Ascending aorta (tissue), 2 donors: ENCODE data around the gene LIPG. TPM values are rescaled to one million over a fixed set of nuclear protein-coding genes. Genes with fewer than 3 reads are reported as not detected.
"Not testable (repeated sequence)": the region's sequence is repeated elsewhere in the genome, so short reads cannot be mapped to it uniquely, and the experiment has no call there.

ENCODE experiments used
- DNase-seq, 2 donors: peaks; one replicate each; pipeline ENCODE4 v3.0.0-alpha.2; 2019; ENCODE audit warnings: low spot score in 2 of 2
- H3K27ac ChIP-seq, 2 donors: fragments of 200-600 bp; sonication (generic); one replicate each; pipeline ENCODE4 v1.5.1; 2016 to 2017; ENCODE audit warnings: mild to moderate bottlenecking in 1 of 2
- H3K27me3 ChIP-seq: fragments of 200-600 bp; sonication (generic); one replicate; pipeline ENCODE4 v1.5.1; 2017
- H3K36me3 ChIP-seq, 2 donors: fragments of 200-600 bp; sonication (generic); one replicate each; pipeline ENCODE4 v1.5.1; 2016
- H3K4me1 ChIP-seq, 2 donors: fragments of 200-600 bp; sonication (generic); one replicate each; pipeline ENCODE4 v1.5.1; 2016 to 2017; ENCODE audit warnings: mild to moderate bottlenecking in 1 of 2
- H3K4me3 ChIP-seq, 2 donors: fragments of 200-600 bp; sonication (generic); one replicate each; pipeline ENCODE4 v1.5.1; 2016 to 2017; ENCODE audit warnings: mild to moderate bottlenecking in 1 of 2
- H3K9me3 ChIP-seq, 2 donors: fragments of 200-600 bp; sonication (generic); one replicate each; pipeline ENCODE4 v1.5.1; 2016
- intact Hi-C: fragments of 100-400 bp; cut with DNase I; formaldehyde crosslinking; loops from one replicate; pipeline ENCODE4 v1.15.1; 2023
- total RNA-seq: library from RNA; depleted of rRNA; stranded (reverse); fragments of >200 nt; gene quantifications from one replicate; pipeline ENCODE4 v1.1.0, GENCODE V29; 2016
- TF ChIP-seq, protein P1 (sequence below), 3 experiments: fragments of 200-600 bp in 2 of 3; fragments of 450-650 bp in 1 of 3; sonication (generic) in 2 of 3; IDR thresholded peaks; one replicate each; pipeline ENCODE4 v1.5.1; 2016 to 2019; ENCODE audit warnings: antibody characterized with exemption in 3 of 3, mild to moderate bottlenecking in 1 of 3, moderate library complexity in 1 of 3

The LIPG gene
- total RNA-seq, 1 donor from 2014 or later = 1.6 TPM

DNA sequence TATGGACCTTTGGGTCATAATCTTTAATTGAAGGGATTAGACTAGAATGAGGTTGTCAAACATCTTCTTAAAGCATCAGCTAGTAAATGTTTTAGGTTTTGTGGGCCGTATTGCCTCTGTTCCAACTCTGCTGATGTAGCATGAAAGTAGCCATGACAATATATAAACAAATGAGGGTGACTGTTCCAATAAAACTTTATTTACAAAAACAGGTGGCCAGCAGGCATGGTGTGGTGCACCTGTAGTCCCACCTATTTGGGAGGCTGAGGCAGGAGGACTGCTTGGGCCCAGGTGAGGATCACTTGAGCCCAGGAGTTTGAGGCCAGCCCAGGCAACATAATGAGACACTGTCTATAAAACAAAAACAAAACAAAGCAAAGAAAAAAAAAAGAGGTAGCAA, 18.4 kb downstream of the LIPG start:
- Histone ChIP-seq H3K27ac (no peak overlapping the region), H3K36me3 (no peaks in the 10 kb centered on the region), H3K9me3 (no peaks in the 10 kb centered on the region), H3K4me1 (no peaks in the 10 kb centered on the region), H3K4me3 (no peak overlapping the region), H3K27me3 (no peaks in the 10 kb centered on the region)
- DNase-seq = no peak
- TF ChIP-seq, protein P1, sequence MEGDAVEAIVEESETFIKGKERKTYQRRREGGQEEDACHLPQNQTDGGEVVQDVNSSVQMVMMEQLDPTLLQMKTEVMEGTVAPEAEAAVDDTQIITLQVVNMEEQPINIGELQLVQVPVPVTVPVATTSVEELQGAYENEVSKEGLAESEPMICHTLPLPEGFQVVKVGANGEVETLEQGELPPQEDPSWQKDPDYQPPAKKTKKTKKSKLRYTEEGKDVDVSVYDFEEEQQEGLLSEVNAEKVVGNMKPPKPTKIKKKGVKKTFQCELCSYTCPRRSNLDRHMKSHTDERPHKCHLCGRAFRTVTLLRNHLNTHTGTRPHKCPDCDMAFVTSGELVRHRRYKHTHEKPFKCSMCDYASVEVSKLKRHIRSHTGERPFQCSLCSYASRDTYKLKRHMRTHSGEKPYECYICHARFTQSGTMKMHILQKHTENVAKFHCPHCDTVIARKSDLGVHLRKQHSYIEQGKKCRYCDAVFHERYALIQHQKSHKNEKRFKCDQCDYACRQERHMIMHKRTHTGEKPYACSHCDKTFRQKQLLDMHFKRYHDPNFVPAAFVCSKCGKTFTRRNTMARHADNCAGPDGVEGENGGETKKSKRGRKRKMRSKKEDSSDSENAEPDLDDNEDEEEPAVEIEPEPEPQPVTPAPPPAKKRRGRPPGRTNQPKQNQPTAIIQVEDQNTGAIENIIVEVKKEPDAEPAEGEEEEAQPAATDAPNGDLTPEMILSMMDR (IDR thresholded peaks at IDR 0.05) = no peak
- intact Hi-C loops = no loop called here

- Histone ChIP-seq H3K4me1 (no peaks in the 10 kb centered on the region), H3K36me3 (no peaks in the 10 kb centered on the region), H3K27ac (no peak overlapping the region), H3K27me3 (no peaks in the 10 kb centered on the region), H3K9me3 (no peaks in the 10 kb centered on the region), H3K4me3 (no peak overlapping the region)
- intact Hi-C loops = no loop called here
- DNase-seq = peak in 1 of 2 donors; percentile 18
- TF ChIP-seq, protein P1 (IDR thresholded peaks at IDR 0.05) = no peak
Measured at GRCh38 chr18:49581371-49581770, 19.5 kb downstream of the LIPG start.

DNA sequence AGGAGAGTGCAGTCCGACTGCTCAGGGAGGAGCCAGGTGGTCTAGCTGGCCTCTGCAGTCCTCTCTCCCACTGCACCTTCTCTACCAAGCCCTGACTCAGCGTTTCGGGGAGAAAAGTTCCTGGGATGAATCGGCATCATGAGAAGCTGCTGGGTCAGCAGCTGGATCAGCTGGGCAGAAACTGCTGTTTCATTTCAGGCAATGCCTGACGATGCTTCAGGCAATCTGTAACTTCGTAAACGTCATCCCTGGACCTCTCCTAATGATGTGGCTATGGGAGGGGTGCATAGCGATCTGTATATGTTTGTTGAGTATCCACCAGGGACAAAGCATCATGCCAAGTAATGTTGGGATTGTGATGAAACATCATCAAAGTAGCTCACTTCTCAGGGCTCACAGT, 20.7 kb downstream of the LIPG start:
- Histone ChIP-seq H3K4me1 (no peaks in the 10 kb centered on the region), H3K27ac (no peak overlapping the region), H3K4me3 (no peak overlapping the region), H3K27me3 (no peaks in the 10 kb centered on the region), H3K9me3 (no peaks in the 10 kb centered on the region), H3K36me3 (no peaks in the 10 kb centered on the region)
- TF ChIP-seq, protein P1 (IDR thresholded peaks at IDR 0.05) = no peak
- intact Hi-C loops = no loop called here
- DNase-seq = peak in 1 of 2 donors; percentile 12

GRCh38 chr18:49584394-49584793, 22.5 kb downstream of the LIPG start:
- Histone ChIP-seq H3K27me3 (no peaks in the 10 kb centered on the region), H3K27ac (no peak overlapping the region), H3K4me3 (no peak overlapping the region), H3K9me3 (no peaks in the 10 kb centered on the region), H3K4me1 (no peaks in the 10 kb centered on the region), H3K36me3 (no peaks in the 10 kb centered on the region)
- intact Hi-C loops = no loop called here
- no peak for DNase-seq
- TF ChIP-seq, protein P1 (IDR thresholded peaks at IDR 0.05) = no peak

DNA sequence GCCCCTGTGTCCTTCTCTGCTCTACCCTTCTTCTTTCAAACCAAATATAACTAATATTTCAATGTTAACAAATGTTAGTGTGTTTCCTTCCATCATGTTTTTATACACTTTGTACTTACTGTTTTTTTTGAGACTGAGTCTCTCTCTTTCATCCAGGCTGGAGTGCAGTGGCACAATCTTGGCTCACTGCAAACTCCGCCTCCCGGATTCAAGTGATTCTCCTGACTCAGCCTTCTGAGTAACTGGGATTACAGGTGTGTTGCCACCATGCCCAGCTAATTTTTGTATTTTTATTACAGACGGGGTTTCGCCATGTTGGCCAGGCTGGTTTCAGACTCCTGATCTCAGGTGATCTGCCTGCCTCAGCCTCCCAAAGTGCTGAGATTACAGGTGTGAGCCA, 23.1 kb downstream of the LIPG start:
- DNase-seq, H3K27me3 ChIP-seq, H3K9me3 ChIP-seq, H3K4me3 ChIP-seq, H3K4me1 ChIP-seq, H3K27ac ChIP-seq, intact Hi-C loops, H3K36me3 ChIP-seq: not testable (repeated sequence)

DNA sequence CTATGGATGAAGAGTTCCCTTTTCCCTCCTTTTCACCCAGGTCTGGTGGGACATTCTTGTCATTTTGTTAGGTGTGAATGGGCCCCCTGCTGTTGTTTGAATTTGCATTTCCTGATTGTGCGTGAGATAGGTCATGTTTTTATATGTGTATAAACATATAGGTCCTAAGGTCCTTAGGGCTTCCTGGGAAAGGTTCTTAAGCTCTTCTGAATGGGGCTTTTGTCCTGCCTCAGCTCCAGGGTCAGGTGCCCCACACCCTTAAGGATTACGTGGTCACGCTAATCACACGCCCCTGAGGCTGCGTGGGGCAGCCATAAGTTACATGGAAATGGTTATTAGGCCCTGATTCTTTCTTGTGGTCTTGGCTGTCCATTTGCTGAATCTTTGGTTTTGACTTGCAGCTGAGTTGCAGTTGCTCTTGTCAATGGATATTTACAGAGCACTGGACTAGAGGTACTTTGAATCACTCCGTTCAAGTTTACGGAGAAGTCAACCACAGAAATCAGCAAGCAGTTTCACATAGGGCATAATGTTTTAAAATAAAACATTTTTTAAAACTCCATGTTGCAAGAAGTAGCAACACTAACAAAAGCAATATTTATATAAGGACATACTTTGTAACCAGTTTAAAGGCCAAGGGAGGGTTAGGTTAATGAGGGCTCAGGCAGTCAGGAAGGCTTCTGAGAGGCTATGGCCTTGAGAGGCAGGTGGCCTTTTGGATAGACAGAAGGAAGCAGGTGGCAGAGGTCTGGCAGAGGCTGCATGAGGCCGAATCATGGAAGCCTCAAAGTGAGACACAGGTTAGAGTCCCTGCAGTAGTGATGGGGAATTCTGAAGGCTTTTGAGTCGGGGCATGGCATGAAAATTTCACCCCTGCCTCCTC, 24.2 kb downstream of the LIPG start:
- Histone ChIP-seq H3K9me3 (no peaks in the 10 kb centered on the region), H3K27me3 (no peaks in the 10 kb centered on the region), H3K4me3 (no peak overlapping the region), H3K4me1 (no peaks in the 10 kb centered on the region), H3K36me3 (no peaks in the 10 kb centered on the region), H3K27ac (no peak overlapping the region)
- intact Hi-C loops = no loop called here
- TF ChIP-seq, protein P1 (IDR thresholded peaks at IDR 0.05) = no peak
- no peak for DNase-seq
